Left renal pelvis (tissue), 4 donors: ENCODE measurements around the gene GTF3C2. TPM values are rescaled to one million over a fixed set of nuclear protein-coding genes. Genes with fewer than 3 reads are reported as not detected.
A peak's percentile ranks its signal among the peaks of the same experiment; 100 is the strongest.
"Not testable (repeated sequence)": the region's sequence is repeated elsewhere in the genome, so short reads cannot be mapped to it uniquely, and the experiment has no call there.

ENCODE experiments used
- DNase-seq, 4 donors: peaks; one replicate each; pipeline ENCODE4 v3.0.0-alpha.2; 2013; ENCODE audit warnings: low read depth in 4 of 4, low spot score in 3 of 4
- polyA plus RNA-seq, 4 donors: library from polyadenylated mRNA; unstranded; fragments of 120-200 nt; gene quantifications; one replicate each; pipeline ENCODE4 v1.2.1, GENCODE V29; 2013; ENCODE audit not compliant: insufficient read length in 4 of 4

GTF3C2 gene
- polyA plus RNA-seq, 4 donors = 50.5 to 77.6 (median 70.3) TPM

DNA sequence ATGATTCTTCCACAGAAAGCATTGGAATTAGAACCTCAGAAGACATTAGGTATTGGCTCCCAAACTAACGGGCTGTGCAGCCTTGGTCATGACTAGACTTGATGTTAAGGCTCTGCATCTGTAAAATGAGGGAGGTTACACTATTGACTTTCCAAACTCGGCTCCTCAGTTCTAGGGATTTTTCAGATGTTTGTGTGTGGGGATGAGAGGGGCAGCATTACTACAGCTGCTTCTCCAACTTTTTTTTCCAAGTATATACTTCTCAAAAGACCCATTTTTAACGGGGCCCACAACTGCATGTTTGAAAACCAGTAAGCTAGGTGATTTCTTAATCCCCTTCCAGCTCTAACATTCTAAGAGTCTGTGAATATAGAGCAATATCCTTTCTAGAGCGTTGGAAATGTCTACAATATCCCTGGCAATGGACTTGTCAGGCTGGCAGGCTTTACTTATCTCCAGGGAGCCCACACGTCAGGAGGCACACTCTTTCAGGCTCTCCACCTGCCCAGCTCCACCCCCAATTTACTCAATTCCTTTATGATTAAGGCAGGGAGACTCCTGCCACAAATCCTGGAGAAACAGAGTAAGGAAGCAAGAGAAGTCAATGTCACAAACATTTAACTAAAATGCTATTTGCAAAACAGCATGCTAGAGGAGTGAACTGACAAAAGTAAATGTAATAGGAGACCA is 32.8 kb downstream of the GTF3C2 start:
- no peak for DNase-seq

DNA sequence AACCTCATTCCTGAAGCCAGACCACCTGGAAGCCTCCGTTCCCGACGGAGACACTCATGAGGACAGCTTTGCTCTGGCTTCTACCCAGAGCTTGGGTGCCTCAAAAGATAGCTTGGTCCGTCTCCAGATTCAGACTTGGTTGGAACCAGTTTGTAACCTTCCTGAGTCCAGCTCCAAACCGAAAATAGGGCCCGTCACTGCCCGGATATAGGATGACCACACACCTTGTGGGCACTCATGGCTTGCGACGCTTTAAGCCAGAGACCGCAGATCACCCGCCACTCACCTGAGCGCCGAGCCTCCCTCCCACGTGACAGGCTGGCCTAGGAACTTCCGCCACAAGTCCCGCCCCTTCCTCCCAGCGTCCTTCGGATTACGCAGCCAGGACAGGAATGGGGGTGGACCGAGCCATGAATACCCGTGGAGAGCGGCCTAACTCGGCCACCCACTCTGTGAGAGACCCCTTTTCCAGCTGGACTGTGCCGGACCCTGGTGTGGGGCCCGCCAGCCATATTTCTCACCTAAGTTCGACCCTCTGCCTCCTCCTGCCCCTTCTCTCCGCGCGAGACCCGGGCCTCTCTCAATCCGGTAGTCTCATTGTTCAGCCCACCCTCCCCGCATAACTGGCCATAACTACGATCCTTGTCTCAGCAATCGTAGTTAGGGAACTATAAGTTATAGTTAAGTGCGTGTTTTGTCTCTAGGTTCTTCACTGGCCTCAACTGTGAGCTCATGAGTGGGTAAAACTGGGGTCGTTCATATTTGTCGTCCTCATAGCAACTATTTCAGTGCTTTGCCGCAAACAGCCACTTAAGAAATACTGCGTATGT is 33.6 kb downstream of the GTF3C2 start, which contains the start of gene MPV17:
Gene MPV17, minus strand, starts transcription at position 332 of the 830 bp plus-strand sequence. CDS start 580 bp downstream, outside the sequence.
- peak; percentile 75 to 89 (median 82) for DNase-seq

DNA sequence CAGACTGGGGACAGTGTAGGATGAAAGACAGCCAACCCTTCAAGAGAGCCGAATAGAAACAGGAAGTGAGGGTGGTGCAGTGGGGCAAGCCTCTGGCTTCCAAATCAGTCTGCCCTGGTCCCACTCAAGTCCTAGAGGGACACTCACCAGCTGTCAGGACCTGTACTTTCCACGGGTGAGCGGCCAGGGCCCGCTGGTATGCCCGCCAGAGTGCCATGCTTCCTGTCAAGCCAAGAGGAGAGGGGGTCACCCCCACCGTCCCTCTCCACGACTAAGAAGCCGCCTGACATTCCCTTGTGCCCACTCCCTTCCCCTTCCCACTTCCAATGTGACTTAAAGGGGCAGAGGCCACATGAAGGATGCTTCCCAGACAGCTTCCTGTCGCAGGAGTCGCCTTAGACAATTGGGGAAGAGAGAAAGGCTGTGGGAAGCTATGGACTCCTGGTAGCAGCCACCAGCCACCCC is 34.2 kb downstream of the GTF3C2 start:
- no peak for DNase-seq

DNA sequence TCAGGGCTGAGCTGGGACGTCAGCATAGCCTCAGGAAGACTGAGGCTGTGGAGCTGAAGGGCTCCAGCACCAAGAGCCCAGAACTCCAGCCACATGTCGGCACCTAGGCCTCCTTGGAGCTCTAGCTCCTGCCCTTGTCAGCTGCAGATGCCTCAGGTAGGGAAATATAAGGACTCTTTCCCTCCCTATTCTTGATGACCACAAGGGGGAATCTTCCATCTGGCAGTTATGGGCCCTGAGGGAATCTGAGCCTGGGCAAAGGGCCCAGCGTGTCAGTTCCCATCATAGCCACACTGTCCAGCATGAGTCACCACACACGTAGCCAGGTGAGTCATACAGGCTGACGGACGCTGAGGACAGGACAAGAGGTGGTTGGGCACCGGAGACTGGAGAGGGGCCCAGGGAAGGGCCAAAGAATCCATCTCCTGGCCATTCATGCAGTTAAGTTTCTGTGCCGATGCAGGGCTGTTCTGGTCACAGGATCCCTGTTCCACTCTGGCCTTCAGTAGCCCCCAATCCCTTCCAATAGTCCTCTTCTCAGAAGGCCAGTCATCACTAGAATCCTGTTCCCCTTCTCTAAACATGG is 35.5 kb downstream of the GTF3C2 start:
- DNase-seq = no peak

DNA sequence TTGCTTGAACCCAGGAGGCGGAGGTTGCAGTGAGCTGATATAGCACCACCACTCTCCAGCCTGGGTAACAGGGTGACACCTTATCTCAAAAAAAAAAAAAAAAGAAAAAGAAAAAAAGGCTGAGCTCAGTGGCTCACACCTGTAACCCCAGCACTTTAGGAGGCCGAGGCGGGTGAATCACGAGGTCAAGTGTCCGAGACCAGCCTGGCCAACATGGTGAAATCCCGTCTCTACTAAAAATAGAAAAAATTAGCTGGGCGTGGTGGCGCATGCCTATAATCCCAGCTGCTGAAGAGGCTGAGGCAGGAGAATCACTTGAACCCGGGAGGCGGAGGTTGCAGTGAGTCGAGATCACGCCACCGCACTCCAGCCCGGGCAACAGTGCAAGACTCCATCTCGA is 36.7 kb downstream of the GTF3C2 start:
- DNase-seq = not testable (repeated sequence)

DNA sequence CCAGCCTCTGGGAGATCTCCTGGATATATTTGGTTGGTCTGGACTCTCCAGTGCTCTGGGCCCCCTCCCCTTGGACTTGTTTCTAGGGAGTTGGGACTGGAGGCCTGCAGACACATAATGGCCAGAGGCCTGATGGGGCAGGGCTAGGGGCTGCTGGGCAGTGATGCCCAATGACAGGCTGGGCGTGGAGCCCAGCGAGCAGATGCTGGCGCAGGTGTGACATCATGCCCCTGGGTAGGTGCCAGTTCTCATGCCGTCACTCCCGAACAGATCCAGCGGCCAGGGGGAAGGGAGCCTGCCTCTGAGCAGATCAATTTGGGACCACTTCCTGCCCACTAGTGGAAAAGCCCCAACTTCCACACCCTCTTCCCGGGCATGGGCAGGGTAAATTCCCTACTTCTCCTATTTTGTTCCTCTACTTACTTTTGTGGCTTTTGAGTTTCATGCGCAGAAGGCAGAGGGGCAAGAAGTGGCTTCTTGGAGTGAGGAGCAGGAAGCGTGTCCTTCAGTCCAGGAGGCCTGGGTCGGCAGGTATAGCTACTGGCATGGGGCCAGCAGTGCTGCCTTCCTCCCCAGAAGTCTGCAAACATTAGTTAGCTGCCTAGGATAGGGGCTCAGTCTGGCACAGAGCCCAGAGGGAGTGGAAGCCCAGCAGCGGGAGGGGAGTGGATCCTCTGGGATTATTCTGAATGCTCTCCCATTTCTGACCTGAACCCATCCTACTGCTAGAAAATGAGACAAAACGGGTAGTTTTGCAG is 39.7 kb downstream of the GTF3C2 start:
- no peak for DNase-seq

DNA sequence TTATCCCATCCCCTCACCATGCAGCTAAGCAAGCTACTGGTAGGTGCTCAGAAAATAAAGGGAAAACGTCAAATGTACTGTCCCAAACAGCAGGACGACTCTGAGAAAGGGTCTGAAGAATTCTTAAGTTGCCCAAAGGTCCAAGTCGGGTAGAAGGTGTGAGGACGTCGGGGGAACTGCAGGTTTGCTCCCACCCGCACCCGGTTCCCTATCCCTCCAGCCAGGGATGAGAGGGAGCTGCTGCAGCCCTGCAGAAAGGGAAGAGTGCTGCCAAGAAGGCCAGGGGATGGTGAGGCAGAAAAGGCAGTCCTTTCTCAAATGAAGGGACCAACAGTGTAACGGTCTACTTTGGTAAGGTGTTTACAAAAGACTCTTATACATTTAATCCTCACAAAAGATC is 41.4 kb downstream of the GTF3C2 start:
- DNase-seq = no peak

DNA sequence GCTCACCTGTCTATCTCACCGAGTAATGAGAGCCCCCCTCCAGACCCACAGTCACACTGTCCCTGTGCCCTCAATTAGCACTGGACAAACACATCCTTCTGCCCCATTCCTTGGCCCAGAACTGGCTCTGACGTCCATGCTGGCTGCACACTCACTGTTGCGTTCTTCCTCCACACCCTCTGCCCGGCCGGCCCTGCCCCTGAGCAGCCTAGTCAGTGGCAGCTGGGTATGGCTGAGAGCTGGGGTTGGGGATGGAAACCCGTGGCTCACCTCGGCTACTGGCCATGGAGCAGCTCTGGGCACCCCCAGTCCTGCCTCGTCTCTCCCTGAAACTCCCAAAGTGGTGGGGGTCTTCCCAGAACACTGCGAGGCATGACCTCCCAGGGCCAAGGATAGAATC is 41.9 kb downstream of the GTF3C2 start:
- DNase-seq = no peak

DNA sequence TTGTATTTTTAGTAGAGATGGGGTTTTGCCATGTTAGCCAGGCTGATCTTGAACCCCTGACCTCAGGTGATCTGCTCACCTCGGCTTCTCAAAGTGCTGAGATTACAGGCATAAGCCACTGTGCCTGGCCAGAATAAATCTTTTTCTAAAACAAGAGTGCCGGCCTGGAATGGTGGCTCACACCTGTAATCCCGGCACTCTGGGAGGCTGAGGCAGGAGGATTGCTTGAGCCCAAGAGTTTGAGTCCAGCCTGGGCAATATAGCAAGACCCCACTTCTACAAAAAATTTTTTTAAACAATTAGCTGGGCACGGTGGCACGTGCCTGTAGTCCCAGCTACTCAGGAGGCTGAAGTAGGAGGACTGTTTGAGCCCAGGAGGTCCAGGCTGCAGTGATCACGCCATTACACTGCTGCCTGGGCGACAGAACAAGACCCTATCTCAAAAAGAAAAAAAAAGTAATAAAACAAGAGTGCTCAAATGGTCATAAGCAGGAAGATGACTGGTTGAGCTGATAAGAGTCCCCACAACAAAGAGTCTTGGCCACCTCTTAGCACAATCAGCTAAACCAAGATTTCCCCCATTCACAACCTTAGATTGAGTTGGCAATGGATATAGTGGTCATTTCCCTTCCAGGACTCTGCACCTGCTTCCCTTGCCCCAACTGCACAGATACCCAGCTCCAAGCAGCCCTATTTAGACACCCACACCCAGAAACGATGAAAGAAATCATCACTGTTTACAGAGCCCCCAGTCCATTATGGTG is 42.5 kb downstream of the GTF3C2 start:
- DNase-seq = no peak

DNA sequence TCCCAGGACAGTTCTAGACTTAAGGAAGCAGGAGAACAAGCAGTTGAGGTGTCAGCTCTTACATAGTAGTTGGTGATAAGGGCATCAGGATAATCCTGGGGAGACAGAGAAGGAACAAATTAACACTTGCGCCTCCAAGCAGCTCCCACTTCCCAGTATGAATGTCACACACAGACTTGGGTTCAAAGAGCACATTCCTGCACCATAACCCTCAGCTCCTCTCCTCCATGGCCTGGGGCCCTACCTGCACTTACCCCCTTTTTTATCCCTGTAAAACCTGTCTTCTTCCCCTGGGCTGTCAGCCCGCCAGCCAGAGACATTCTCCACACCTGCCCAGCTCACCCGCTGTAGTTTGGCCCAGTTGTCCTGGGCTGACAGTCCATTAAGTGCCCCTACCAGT is 44.4 kb downstream of the GTF3C2 start:
- DNase-seq = no peak

DNA sequence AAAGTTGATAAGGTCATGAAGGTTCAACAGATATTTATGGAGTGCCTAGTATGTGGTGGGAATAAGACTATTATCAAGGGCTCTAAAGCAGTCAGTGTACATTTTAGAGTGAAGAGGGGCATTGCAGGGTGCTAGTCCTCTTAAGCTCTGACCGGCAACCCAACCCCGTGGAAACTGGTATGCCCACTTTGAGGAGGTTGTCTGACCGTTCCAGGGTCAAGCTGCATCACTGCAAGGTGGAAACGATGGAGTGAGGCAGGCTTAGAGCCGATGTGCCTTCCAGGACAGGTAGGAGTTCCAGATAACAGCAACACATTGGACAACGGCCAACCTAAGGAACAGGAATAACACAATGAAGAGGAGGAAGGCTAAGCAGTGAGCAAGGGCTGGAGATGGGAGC is 46.9 kb downstream of the GTF3C2 start:
- no peak for DNase-seq

DNA sequence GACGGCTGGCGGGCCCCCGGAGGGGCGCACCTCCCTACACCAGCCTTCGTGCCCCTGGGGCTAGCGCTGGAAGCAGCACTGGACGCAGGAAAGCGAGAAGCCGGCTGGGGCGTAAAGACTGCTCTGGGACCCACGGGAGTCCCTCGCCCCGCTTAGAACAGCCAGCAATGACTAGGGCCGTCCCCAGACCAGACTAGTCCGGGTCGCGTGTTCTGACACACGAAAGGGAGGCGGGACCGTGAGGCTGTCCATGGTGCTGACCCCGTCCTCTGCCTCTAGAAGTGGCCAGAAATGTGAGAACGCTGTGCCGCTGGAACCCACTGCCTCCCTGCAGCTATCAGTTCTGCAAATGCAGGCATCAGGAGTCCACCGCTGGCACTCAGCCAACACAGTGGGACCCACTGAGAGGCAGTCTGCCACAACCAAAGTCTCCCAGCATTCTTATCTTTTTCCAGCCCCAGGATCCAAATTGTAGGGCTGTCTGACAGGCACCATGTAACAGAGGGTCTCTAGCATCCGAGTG is 48.1 kb downstream of the GTF3C2 start, which contains the start of gene UCN:
Gene UCN, minus strand, starts transcription at position 87 of the 523 bp plus-strand sequence. CDS start 550 bp downstream, outside the sequence.
- peak in 2 of 4 donors; percentile 62 to 67 for DNase-seq

DNA sequence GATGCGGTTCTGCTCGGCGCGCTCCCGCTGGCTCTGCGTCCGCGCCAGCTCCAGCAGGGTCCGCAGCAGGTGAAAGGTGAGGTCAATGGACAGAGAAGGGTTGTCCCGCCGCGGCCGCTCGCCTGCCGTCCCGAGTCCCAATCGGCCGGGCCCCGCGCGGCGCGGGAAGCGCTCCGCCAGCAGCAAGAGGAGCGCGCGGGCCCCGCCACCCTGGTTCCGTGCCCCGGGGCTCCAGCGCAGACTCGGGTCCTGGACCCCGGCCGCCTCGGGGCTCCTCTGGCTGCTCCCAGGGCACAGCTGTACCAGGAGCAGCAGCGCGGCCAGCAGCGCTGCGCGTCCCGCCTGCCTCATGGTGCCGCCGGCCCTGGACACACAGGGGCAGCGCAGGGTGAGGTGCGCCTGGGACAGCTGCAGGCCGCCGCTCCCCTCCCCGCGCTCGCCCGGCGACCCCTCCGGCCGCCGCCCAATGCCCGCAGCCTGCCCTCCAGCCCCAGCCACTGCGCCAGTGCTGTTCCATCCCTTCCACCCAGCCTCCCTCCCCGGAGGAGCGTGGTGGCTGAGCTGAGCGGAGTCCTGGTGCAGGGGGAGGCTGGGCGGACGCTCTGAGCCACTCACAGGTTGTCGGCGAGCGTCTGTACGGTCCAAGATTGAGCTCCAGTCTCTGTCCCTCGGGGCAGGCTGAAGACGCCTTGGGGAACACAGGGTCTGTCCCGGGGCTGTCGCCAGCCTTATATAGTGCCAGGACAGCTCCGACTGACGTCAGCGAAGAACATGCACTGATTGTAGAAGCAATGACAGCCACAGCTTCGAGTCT is 48.8 kb downstream of the GTF3C2 start:
- no peak for DNase-seq

DNA sequence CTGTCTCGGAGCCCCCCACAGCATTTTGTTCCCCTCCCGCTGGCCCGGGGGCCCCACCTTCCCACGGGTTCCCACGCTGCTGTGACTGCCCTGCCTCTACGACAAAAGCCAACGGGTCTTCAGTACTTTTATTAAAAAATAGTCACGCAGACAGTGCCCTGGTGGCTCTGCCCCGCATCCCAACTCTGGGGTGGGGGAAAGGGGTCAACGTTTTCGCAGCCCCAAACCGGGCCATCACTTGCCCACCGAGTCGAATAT is 49.3 kb downstream of the GTF3C2 start:
- DNase-seq = no peak

DNA sequence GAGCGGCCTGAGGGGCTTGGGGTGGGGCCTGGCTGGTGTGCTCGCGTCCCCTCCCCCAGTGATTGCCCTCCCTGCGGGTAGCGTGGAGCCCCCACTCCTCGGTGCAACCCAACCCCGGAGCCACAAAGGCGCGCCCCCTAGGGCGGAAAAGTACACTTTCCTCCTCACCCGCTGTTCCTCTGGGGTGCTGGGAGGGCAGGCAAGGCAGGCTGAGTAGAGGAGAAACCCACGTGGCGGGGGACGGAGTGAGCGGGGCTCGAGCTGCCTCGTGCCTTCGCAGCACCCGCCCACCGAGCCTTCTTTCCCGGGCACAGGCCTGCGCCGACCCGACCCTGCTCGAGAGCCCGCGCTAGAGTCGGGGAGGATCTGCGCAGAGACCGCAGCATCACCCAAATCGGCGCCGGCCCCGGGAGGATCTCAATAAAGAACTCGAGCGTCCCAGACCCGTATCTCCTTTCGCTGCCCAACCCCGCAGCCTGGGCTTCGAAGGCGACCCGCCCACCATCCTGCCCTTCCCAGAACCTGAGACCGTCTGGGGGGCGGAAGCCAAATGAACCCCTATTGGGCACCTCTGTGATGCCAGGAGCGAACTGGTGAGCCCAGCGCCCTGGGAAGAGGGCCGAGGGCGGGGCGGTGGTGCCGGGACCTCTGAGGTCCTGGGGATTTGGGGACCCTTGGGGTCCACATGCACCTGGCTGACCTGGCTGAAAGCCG is 49.8 kb downstream of the GTF3C2 start:
- DNase-seq = no peak

DNA sequence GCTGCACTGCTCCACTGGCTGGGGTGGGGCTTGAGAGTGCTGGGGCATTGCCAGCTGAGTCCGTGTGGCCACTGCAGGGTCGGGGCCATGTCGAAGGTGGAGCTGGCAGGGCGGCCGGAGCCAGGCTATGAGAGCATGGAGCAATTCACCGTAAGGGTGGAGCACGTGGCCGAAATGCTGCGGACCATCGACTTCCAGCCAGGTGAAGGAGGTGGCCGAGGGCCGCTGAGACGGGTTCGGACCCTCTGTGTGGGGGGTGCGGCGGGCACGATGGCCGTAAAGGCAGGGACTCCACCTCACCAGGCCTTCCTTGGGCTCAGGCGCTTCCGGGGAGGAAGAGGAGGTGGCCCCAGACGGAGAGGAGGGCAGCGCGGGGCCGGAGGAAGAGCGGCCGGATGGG is 50.4 kb downstream of the GTF3C2 start:
- no peak for DNase-seq

DNA sequence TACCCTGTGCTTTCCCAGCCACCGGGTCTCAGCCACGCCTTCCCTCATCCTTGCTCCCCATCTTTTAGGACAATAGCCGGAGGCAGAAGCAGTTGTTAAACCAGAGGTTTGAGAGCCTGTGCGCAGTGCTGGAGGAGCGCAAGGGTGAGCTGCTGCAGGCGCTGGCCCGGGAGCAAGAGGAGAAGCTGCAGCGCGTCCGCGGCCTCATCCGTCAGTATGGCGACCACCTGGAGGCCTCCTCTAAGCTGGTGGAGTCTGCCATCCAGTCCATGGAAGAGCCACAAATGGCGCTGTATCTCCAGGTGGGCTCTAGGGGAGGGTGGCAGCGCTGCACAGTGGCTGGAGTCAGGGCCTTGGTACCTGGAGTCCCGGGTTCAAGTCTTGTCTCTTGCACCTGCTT is 51.0 kb downstream of the GTF3C2 start:
- no peak for DNase-seq

DNA sequence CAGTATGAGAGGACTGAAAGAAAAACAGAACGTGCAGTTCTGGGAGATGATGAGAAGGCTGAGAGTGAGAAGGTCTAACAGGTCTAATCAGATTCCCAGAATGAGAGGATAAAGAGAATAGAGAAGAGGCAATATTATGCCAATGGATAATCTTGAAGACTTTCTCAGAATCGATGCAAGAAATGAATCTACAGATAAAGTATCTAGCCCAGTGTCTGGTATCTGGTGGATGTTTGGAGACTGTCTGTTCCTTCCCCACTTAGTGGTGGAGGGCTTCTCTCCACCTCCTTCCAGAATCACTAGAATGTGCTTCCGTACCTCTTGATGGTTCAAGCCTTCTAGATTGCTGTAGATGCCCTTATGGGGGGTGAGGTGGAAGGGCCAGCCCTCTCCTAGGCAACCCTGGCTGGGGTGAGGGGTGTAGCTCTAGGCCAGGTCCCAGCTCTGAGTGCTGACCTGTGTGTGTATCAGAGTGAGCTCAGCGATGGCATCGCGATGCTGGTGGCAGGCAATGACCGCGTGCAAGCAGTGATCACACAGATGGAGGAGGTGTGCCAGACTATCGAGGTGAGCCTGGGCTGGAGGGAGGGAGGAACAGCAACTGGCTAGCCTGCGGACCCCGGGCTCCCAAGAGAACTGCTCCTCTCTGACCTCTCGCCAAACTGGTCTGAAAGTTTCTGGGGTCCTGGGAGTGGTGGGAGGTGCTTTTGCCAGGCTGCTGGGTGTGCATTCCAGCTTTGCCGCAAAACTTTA is 51.9 kb downstream of the GTF3C2 start:
- no peak for DNase-seq
